Amniotic epithelial cell (primary cell): ENCODE measurements around the gene RBM19.

Source experiments
- DNase-seq: peaks from one replicate; pipeline ENCODE4 v3.0.0-alpha.2; 2010; ENCODE audit warnings: low read depth

Gene RBM19

GRCh38 chr12:113990250-113991223 is 24.4 kb upstream of the RBM19 start:
- no peak for DNase-seq

GRCh38 chr12:113988976-113989375 is 22.9 kb upstream of the RBM19 start:
- DNase-seq, result no peak

- no peak for DNase-seq
Measured at GRCh38 chr12:113988064-113988451, 21.9 kb upstream of the RBM19 start.

GRCh38 chr12:113987261-113988063 is 21.3 kb upstream of the RBM19 start:
- no peak for DNase-seq

GRCh38 chr12:113984464-113984863 is 18.3 kb upstream of the RBM19 start:
- no peak for DNase-seq

- no peak for DNase-seq
Measured at GRCh38 chr12:113983777-113984448, 17.8 kb upstream of the RBM19 start.

GRCh38 chr12:113983265-113983664 is 17.1 kb upstream of the RBM19 start:
- DNase-seq, result no peak

- DNase-seq, result no peak
Measured at GRCh38 chr12:113981876-113982275, 15.8 kb upstream of the RBM19 start.

- peak; percentile 58 for DNase-seq
Measured at GRCh38 chr12:113980537-113981337, 14.6 kb upstream of the RBM19 start.

- DNase-seq, result no peak
Measured at GRCh38 chr12:113980054-113980453, 13.9 kb upstream of the RBM19 start.

GRCh38 chr12:113978080-113978479 is 12.0 kb upstream of the RBM19 start:
- no peak for DNase-seq

GRCh38 chr12:113974006-113974405 is 7.9 kb upstream of the RBM19 start:
- no peak for DNase-seq

GRCh38 chr12:113973109-113973904 is 7.2 kb upstream of the RBM19 start:
- no peak for DNase-seq

GRCh38 chr12:113971392-113971791 is 5.3 kb upstream of the RBM19 start:
- DNase-seq, result no peak

GRCh38 chr12:113970211-113970610 is 4.1 kb upstream of the RBM19 start:
- no peak for DNase-seq

GRCh38 chr12:113967368-113967767 is 1.2 kb upstream of the RBM19 start:
- DNase-seq, result no peak

- DNase-seq, result no peak
Measured at GRCh38 chr12:113962733-113963132, 3.4 kb downstream of the RBM19 start.

- DNase-seq, result peak; percentile 70
Measured at GRCh38 chr12:113961921-113962710, 4.0 kb downstream of the RBM19 start.

- DNase-seq, result no peak
Measured at GRCh38 chr12:113960030-113960429, 6.1 kb downstream of the RBM19 start.

GRCh38 chr12:113959096-113959495 is 7.0 kb downstream of the RBM19 start:
- DNase-seq, result no peak
